Pulmonary artery endothelial cell (primary cell): ENCODE results near the gene RAD1. TPM values are rescaled to one million over a fixed set of nuclear protein-coding genes. Genes with fewer than 3 reads are reported as not detected.
"Not testable (repeated sequence)": the region's sequence is repeated elsewhere in the genome, so short reads cannot be mapped to it uniquely, and the experiment has no call there.

Experiments
- DNase-seq: peaks from one replicate; pipeline ENCODE4 v3.0.0-alpha.2; 2011; ENCODE audit warnings: low read depth, low spot score
- total RNA-seq: library from RNA; depleted of rRNA; stranded (reverse); fragments of >200 nt; gene quantifications from 2 replicates; pipeline ENCODE4 v1.2.3, GENCODE V29; 2014

RAD1 gene, protein sequence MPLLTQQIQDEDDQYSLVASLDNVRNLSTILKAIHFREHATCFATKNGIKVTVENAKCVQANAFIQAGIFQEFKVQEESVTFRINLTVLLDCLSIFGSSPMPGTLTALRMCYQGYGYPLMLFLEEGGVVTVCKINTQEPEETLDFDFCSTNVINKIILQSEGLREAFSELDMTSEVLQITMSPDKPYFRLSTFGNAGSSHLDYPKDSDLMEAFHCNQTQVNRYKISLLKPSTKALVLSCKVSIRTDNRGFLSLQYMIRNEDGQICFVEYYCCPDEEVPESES
- 32.9 and 35.0 TPM in 2 replicates for total RNA-seq

DNA sequence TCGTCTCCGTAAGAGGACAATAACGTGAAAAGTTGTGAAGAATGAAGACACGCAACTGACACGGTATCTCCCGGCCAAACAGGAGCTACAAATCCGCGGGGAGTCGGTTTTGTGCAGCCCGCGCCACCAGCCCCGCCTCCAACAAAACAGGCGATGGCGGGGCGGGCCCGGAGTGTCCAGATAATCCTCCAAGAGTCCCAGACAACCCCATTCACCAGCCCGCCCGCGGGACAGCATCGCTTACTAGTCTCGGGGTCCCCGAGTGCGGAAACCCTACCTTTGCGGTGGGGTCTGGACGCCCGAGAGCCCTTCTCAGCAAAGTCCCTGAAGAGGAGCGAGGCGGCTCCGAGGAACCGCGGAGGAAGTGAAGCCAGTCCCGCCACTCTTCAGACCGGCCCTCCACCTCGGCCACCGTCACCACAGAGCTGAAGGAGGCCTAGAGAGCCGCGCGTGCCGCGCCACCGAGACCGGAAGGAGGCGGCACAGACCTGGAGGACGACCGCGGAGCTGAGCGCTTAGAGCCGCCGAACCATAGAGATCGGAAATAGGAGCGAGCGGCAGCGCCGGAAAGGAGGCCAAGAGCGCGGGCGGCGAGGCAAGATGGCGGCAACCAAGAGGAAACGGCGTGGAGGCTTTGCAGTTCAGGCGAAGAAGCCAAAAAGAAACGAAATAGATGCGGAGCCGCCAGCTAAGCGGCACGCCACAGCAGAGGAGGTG, at the start of gene RAD1, which contains the start of gene BRIX1:
Gene RAD1, minus strand, starts transcription at position 366 of the 717 bp plus-strand sequence. CDS start 612 bp downstream, outside the sequence.
Gene BRIX1, plus strand, starts transcription at position 573 of the 717 bp plus-strand sequence. Its CDS starts 28 bp downstream, at position 601.
- peak; percentile 94 for DNase-seq

DNA sequence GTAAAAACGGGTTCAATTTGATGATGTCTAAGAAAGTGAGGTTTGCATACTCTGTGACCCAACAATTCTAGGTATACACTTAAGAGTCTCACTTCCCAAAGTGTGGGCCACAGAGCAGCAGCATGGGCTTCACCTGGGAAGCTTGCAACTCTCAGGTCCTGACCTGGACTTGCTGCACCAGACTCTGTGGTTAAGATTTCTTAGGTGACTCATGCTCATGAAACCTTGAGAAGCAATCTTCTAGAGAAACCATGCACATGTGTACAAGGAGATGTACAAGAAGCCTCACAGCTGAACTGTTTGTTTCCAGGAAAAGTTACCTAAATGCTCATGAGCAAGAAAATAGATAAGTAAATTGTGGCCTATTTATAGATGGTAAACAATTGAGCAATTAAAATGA, 44.0 kb upstream of the RAD1 start:
- no peak for DNase-seq

DNA sequence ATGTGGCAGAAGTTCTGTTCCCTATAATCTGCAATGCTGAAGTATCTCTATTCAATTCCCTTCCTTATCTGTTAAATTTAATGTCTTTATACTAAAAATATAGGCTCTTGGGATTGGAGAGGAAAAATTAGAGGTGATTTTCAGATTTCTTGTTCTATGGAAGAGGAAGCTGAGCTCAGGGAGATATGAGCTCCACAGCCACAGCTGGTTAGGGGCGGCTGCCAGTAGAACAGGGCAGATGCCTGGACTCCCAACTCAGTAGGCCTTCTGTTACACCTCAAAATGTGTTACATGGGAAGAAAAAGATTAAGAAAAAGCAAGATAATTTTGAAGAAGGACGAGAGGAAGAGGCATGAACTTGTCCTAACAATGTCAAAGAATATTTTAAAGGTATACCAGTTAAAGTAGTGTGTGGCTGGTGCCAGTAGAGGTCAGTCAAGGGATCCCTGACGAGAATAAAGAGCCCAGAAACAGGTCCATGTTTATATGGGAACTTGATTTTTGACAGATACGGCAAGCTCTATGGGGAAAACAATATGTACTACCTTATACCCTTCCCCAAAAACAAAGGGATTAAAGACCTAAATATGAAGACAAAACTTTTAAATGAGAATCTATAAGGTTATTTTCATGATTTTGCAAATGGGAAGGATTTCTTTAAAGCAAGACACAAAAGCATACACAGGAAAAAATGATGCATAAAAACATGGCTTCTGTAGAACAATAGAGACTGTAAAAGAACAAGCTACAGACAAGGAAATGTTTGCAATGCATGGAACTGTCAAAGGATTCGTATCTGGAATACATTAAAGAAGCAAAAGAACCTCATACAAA, 42.8 kb upstream of the RAD1 start:
- no peak for DNase-seq

DNA sequence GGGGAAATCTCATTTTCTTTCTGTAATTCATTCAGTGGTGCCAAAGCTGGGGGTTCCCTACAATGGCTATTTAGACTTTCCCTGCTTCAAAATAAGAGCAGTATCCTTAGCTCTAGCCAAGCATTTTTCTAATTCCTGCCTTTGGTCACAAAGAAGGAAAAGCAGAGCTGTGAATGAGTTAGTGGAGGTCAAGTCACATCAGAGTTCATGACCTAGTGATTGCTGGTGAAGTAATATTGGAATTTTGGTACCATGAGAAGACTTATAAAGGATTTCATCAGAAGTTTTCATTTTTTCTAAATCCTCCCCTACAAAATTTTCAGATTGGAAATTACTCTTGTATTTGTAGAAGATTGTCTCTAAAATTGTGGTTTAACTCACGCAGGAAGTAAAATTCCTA, 42.0 kb upstream of the RAD1 start:
- no peak for DNase-seq

DNA sequence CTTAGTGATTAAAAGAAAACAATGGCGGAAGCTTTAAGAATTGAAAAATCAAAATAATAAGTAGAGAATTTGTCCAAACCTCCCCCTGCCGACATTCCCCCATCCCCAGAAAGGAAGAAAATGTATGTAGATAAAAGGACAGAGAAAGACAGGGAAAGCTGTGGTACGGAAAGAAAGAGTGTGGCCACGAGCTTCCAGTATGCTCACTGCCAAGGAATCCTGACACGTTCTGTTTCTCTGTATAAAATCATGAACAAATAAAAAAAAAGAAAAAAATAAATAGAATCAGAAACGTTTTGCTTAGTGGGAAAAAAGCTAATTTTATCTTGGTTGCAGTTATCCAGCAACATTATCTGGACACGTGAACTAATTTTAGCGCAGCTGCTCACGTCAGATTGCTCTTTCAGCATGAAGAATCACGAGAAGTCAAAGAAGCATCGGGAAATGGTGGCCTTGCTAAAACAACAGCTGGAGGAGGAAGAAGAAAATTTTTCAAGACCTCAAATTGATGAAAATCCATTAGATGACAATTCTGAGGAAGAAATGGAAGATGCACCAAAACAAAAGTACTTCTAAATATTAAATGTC, 29.2 kb upstream of the RAD1 start:
- DNase-seq = no peak

DNA sequence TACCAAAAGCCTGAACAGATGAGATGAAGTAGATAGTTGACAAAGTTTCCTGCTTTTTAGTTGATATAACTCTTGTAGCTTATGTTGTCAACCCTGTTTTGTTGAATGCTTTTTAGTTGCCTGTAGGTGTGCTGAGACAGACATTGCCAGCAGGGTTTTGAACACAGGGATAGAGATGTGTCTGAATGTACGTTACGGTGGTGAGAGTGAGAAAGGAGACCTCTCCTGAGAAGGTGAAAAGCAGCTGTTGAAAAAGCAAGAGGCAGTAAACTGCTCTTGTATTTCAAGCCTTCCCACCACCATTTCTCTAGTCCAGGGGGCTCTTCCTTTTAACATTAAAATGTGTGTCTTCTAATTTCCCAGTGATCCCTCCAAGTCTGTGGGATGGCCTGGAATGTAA, 28.7 kb upstream of the RAD1 start:
- no peak for DNase-seq

DNA sequence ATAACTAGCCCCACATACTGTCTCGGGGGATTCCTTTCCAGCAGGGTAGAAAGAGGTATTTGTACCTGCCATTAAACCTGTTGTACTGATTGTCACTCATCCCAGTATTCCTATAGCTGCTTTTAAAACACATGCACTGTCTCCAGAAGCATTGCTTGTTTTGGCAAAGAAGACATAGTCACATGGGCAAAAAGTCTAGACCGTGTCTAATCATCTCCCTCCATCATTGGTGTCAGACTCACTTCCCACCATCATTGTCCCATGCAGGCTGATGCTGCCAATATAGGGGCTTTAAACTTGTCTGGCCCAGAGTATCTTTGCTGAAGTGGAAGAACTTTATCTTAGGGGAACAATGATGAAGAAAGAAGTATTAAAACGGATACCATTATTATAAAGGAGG, 26.6 kb upstream of the RAD1 start:
- no peak for DNase-seq

DNA sequence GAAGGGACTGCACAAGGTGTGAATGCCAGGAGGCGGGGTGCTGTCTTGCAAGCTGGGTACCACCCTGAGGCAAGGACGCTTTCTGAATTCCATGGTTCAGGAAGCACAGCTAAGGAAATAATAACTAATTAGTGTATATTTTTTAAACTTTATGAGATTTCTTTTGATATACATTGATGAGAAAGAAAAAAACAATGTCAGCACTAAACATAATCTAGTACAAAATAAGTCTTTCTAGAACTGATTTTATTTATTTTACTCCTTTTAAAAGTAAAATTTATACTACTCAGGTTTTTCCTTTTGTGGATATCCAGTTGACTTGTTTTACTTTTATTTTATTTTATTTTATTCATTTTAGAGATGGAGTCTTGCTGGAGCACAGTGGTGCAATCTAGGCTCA, 17.6 kb upstream of the RAD1 start:
- DNase-seq = no peak

DNA sequence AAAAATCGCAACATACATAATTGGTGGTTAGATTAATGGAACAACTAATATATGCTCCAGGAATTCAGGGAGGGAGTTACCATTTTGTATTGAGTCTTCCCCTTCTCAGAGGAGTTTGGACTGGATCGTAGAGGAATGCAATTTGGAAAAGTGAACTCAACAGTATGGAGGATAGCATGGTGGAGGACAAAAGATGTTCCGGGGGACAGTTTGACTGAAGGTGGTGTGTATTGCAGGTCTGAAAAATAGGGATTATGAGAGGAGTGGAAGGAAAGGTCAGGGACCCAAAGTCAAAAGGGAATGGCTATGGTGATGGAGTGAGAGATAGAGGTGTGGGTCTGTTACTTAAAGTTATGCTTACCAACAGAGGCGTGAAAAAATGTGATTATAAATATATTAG, 15.6 kb upstream of the RAD1 start:
- DNase-seq = no peak

DNA sequence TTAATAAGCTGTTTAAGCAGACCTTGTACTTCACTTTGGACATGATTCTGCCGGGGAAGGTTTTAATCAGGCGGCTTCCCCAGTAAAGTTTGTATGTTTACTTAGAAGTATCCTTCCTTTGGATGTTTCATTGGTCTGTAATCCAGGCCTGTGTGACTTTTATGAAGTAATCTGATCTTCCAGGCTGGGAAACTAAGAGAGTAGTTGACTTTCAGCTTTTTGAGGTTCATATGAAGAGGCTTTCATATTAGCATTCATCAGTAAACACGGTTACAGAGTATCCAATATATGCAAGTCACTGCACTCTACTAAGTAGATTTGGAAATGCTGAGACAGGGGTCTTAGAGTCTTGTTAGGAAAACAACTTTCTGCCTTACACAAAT, 15.1 kb upstream of the RAD1 start:
- DNase-seq = no peak

DNA sequence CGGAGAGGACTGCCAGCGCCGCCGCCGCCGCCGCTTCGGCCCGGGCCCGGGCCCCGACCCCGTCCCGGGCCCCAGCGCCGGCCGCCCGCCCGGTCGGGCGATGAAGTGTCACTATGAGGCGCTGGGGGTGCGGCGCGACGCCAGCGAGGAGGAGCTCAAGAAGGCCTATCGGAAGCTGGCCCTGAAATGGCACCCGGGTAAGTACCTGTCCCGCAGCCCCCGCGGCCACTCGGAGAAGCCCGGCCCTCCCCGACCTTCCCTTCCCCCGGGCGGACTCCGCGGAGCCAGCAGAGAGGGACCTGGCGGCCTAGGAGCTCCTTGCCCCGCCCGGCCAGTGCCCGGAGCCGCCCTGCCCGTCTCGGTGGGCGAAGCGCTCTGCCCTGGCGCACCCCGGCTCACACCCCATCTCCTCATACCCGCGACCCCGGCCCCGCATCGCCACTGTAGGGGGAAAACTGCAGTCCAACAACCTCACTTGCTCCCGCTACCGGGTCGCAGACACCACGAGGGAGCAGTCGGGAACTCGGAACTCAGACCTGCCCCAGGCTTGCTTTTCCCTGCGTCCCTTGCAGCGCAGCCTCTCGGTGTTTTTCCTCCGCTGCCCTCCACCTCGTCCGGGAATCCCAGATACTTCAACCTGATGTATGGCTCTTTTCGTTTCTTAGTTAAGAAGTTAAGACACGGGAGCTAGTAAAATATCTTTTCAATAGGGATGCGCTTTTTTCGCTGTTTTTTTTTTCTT, 14.6 kb upstream of the RAD1 start:
- no peak for DNase-seq

DNA sequence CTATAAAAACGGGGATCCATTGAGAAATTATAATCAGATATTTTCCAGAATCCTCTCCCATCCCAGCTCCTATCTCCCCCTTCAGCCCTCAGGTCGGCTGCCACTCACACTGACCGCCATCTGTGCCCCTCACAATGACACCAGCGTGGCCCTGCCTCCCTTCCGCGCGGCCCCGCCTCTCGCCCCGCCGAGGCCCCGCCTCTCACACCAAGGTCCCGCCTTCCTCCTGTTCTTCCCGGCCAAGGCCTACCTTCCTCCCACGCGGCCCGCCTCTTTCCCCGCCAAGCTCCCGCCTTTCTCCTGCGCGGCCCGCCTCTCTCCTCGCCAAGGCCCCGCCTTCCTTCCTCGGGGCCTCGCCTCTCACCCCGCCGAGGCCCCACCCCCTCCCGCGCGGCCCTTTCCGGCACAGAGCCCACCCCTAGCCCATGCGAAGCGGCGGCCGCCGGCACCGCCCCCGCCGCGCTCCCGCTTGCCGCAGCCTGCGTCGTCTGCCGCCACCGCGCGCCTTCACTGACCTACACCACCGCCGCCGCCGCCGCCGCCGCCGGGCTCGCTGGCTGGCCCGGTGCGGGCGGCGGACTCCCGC, 13.9 kb upstream of the RAD1 start, which contains the start of gene DNAJC21:
Gene DNAJC21, plus strand, starts transcription at position 426 of the 586 bp plus-strand sequence. CDS start 261 bp downstream, outside the sequence.
- DNase-seq = peak; percentile 84

DNA sequence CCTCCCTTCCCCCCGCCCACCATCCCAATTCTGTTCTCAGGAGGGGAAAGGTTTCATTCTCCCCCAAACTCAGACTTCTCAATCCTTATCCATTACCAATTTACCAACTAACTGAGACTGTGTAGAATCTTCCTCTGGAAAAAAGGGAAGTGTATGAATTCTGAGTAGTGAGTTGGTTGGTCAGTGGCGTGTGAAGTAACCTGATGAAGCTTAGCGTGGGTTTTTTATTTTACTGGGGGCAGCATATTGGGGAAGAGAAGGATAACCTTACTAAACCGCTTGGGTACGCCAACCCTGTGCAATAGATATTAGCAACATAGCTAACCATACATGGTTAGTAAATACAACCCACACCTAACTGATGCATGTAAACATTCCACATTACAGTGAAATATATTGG, 13.0 kb upstream of the RAD1 start:
- no peak for DNase-seq

DNA sequence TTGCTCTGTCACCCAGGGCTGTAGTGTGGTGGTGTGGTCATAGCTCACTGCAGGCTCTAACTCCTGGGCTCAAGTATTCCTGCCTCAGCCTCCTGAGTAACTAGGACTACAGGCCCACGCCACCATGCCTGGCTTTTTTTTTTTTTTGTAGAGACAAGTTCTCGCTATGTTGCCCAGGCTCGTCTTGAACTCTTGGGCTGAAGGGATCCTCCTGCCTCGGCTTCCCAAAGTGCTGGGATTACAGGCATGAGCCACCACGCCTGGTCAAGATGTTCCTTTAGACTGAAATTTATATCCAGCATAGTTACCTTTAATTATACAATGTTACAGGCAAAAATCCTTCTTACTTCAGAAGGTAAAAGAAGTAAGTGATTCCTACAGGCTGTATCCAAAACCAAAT, 12.5 kb upstream of the RAD1 start:
- DNase-seq = no peak

DNA sequence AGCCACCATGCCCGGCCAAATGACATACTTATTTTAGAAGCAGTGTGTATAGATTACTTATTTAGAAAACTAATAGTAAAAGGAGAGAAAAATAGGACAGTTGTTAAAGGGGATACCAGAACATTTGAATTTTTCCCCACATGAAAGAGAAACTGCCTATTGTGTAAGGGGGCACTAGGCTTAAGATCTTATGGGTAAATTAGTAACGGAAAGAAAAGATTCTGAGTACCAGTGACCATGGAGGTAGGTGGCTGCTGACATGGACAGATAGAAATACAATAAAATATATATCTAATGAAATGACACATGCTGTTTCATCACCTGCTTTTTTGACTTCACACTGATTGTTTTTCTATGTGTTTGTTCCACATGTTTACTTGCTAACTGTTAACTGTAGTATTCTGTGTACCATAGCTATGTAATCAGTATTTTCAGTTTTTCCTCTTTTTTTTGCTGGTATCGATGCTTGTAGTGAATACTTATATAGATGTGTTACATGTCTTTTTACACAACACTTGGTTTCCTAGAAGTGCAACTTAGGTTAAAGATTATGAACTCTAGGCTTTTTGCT, 11.1 kb upstream of the RAD1 start:
- DNase-seq = no peak

DNA sequence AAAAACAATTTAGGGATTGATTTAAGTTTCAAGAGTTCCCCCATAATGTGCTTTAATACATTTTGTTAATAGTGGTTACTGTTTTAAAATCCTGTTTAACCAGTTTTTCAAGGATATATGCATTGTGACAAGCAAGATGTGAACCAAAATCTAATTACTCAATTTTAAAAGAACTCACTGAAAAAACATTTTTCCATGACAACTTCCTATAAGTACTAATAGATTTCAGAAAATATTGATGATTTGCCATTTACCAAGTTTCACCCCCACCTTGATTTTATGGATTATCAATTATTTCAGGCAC, 9.1 kb upstream of the RAD1 start:
- no peak for DNase-seq

DNA sequence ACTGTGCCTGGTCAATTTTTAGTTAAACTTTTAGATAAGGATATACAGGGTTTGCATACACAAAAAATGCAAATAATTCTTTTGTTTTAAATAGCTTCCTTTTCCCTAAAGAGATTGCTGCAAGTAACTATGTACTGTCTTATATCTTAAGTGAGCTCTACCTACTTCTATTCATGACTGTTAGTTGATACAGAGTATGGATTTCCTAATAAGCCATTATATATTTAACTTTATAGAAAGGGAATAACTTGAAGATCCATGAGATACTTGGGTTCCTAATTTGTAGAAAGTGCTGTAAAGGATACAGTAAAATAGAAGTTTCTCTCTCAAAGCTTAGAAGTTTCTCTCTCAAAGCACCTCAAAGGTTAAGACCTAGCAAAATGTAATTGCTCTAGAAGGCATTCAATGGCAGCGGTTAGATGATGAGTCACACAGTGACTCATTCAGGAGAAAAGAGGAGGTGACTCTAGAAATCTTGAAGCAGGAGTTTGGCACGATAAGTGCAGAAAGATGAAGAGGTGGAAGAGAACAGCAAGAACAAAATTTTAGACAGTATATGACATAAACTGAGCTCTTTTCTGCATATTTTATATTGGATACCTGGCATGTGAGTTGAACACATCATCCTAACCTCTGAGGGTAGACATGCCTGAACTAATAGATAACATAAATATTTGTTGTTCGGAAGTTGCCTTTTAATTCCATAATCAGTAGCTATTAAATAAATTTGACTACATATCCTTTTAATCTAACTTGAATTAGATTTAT, 8.6 kb upstream of the RAD1 start:
- DNase-seq = no peak

DNA sequence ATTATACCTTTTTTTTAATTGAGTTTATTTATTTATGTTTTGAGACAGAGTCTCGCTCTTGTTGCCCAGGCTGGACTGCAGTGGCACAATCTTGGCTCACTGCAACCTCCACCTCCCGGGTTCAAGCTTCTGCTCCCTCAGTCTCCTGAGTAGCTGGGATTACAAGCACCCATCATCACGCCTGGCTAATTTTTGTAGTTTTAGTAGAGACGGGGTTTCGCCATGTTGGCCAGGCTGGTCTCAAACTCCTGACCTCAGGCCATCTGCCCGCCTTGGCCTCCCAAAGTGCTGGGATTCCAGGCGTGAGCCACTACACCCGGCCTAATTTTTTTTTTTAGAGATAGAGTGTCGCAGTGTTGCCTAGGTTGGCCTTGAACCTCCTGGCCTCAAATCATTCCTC, 8.0 kb upstream of the RAD1 start:
- DNase-seq = not testable (repeated sequence)

DNA sequence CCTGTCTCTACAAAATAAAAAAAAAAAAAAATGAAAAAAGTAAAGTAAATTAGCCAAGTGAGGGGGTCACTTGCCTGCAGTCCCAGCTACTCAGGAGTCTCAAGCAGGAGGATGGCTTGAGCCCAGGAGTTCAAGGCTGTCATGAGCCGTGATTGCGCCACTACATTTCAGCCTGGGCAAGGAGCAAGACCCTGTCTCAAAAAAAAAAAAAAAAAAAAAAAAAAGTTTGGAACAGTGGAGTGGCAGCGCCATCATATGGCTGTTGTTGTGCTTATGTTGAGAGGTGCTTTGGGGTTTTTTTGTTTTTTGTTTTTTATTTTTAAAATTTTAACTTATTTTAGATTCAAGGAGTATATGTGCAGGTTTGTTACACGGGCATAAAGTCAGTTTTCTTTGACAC, 3.8 kb upstream of the RAD1 start:
- DNase-seq = no peak

DNA sequence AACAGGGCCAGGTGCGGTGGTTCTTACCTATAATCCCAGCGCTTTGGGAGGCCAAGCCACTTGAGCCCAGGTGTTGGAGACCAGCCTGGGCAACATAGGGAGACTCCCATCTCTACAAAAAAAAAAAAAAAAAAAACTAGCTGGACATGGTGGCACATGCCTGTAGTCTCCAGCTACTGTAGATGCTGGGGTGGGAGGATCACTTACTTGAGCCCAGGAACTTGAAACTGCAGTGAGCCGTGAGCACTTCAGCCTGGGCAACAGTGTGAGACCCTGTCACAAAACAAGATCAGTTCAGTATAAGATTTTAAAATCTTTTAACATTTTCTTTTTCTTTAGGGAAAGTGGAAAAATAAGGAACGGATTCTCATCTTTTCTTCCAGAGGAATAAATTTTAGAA, 2.7 kb upstream of the RAD1 start:
- no peak for DNase-seq
